Stimulated activated CD4-positive, alpha-beta T cell treated with anti-CD3 and anti-CD28 coated beads, Interleukin-12 subunit alpha, Interleukin-12 subunit beta, amount 100 ng/mL, for 4 hours (primary cell): ENCODE measurements around the gene ZNF70.
"Not testable (repeated sequence)": the region's sequence is repeated elsewhere in the genome, so short reads cannot be mapped to it uniquely, and the experiment has no call there.

Experiments used
- DNase-seq: peaks from one replicate; pipeline ENCODE4 v3.0.0-alpha.2; 2020

ZNF70 gene

GRCh38 chr22:23754980-23755636 is 4.2 kb upstream of the ZNF70 start:
- no peak for DNase-seq

GRCh38 chr22:23754220-23754919 is 3.5 kb upstream of the ZNF70 start, which contains the start of gene VPREB3:
Gene VPREB3, minus strand, starts transcription at chr22:23754425. Its CDS starts 62 bp downstream, at chr22:23754363.
- DNase-seq = no peak

- DNase-seq = no peak
These were observed 2.5 kb upstream of the ZNF70 start for GRCh38 chr22:23753385-23753784.

- no peak for DNase-seq
These were observed 1.8 kb upstream of the ZNF70 start for GRCh38 chr22:23752750-23753149.

GRCh38 chr22:23752090-23752691 is 1.3 kb upstream of the ZNF70 start:
- no peak for DNase-seq

- DNase-seq = no peak
These were observed 607 bp upstream of the ZNF70 start for GRCh38 chr22:23751441-23751996.

- DNase-seq = no peak
These were observed 572 bp downstream of the ZNF70 start for GRCh38 chr22:23750367-23750713.

GRCh38 chr22:23749841-23750301 is 1.0 kb downstream of the ZNF70 start:
- no peak for DNase-seq

- no peak for DNase-seq
These were observed 5.1 kb downstream of the ZNF70 start for GRCh38 chr22:23745791-23746190.

GRCh38 chr22:23744485-23744884 is 6.4 kb downstream of the ZNF70 start:
- no peak for DNase-seq

- no peak for DNase-seq
These were observed 6.9 kb downstream of the ZNF70 start for GRCh38 chr22:23744001-23744400.

- no peak for DNase-seq
These were observed 7.6 kb downstream of the ZNF70 start for GRCh38 chr22:23743303-23743705.

GRCh38 chr22:23742505-23743264 is 8.2 kb downstream of the ZNF70 start:
- DNase-seq = no peak

GRCh38 chr22:23737696-23738095 is 13.2 kb downstream of the ZNF70 start:
- no peak for DNase-seq

- not testable (repeated sequence) for DNase-seq
These were observed 22.8 kb downstream of the ZNF70 start for GRCh38 chr22:23728108-23728507.

GRCh38 chr22:23722724-23723123 is 28.2 kb downstream of the ZNF70 start:
- no peak for DNase-seq

- DNase-seq = no peak
These were observed 28.8 kb downstream of the ZNF70 start for GRCh38 chr22:23722160-23722559.

GRCh38 chr22:23720855-23721254 is 30.1 kb downstream of the ZNF70 start:
- DNase-seq = no peak

- DNase-seq = no peak
These were observed 32.3 kb downstream of the ZNF70 start for GRCh38 chr22:23718371-23719165.

GRCh38 chr22:23716811-23717801 is 33.8 kb downstream of the ZNF70 start:
- DNase-seq = peak; percentile 81
